GM12878 (cell line): ENCODE measurements around the gene PKHD1. TPM values are rescaled to one million over a fixed set of nuclear protein-coding genes. Genes with fewer than 3 reads are reported as not detected.

Experiments
- ATAC-seq: fragments of 200-7000 bp; cut with Tn5 transposase; 3 replicates; pipeline ENCODE4 v1.9.1; 2020; ENCODE audit warnings: mild to moderate bottlenecking, moderate library complexity
- BruUV-seq: library from RNA; stranded (reverse); fragments of 400-500 nt; replicated peaks from 2 replicates; lab custom pipeline; 2021; lab: Mats Ljungman, UMichigan
- CTCF ChIA-PET: fragments of 300-600 bp; sonication (Branson Sonifier 250); formaldehyde crosslinking; extraction: SDS; loops from one replicate; lab custom pipeline; 2021; ENCODE audit warnings: inconsistent platforms; lab: Yijun Ruan, JAX
- POLR2A ChIA-PET: fragments of 350-600 bp; formaldehyde crosslinking; extraction: SDS; loops from one replicate; lab custom pipeline; 2021; ENCODE audit warnings: inconsistent platforms; lab: Charles Lee
- RAD21 ChIA-PET: fragments of 300-600 bp; sonication (Branson Sonifier 250); formaldehyde crosslinking; loops from one replicate; lab custom pipeline; 2023; ENCODE audit warnings: antibody characterized with exemption; ENCODE audit not compliant: unreplicated experiment; lab: Charles Lee
- SMC1A ChIA-PET: fragments of 300-600 bp; sonication (Branson Sonifier 250); formaldehyde crosslinking; loops from one replicate; lab custom pipeline; 2023; ENCODE audit not compliant: unreplicated experiment, uncharacterized antibody; lab: Charles Lee
- DNase-seq: peaks from one replicate; pipeline ENCODE4 v3.0.0-alpha.2; 2011; ENCODE audit warnings: low read depth, low spot score
- FAIRE-seq: peaks from 3 replicates; lab custom pipeline; 2011; peaks lifted over from hg19 to GRCh38; lab: Jason Lieb, UNC
- H2AFZ ChIP-seq: 2 replicates; pipeline ENCODE4 v1.6.0; 2011; ENCODE audit warnings: low read depth, low read length, control low read depth; ENCODE audit not compliant: control insufficient read depth
- H3K27ac ChIP-seq: 2 replicates; pipeline ENCODE4 v1.5.1; 2011; ENCODE audit warnings: control low read depth; ENCODE audit not compliant: control insufficient read depth, insufficient read depth
- H3K27me3 ChIP-seq, 2 experiments: replicated peaks in 1 of 2; 2 replicates each; pipeline versions ENCODE4 v1.6.0 to v1.6.1; 2011; ENCODE audit warnings: low read length in 1 of 2; ENCODE audit not compliant: control insufficient read depth in 2 of 2, insufficient read depth in 2 of 2
- H3K36me3 ChIP-seq, 2 experiments: 2 replicates each; pipeline ENCODE4 v1.5.1; 2011; ENCODE audit warnings: low read length in 1 of 2; ENCODE audit not compliant: control insufficient read depth in 2 of 2, insufficient read depth in 2 of 2
- H3K4me1 ChIP-seq: 2 replicates; pipeline ENCODE4 v1.6.1; 2011; ENCODE audit warnings: mild to moderate bottlenecking, low read length, moderate library complexity, mixed read lengths; ENCODE audit not compliant: control insufficient read depth, insufficient read depth
- H3K4me2 ChIP-seq: 2 replicates; pipeline ENCODE4 v1.6.0; 2011; ENCODE audit warnings: control low read depth; ENCODE audit not compliant: control insufficient read depth, insufficient read depth
- H3K4me3 ChIP-seq: fragments of 200-600 bp; sonication (generic); 2 replicates; pipeline ENCODE4 v1.5.1; 2016
- H3K79me2 ChIP-seq: 2 replicates; pipeline ENCODE4 v1.6.0; 2011; ENCODE audit warnings: low read length; ENCODE audit not compliant: control insufficient read depth, insufficient read depth
- H3K9ac ChIP-seq: 2 replicates; pipeline ENCODE4 v1.8.0; 2011; ENCODE audit warnings: low read length, control low read depth, mixed read lengths; ENCODE audit not compliant: control insufficient read depth, insufficient read depth
- H3K9me3 ChIP-seq: replicated peaks from 3 replicates; pipeline ENCODE4 v1.5.1; 2011; ENCODE audit warnings: mild to moderate bottlenecking, low read length; ENCODE audit not compliant: control insufficient read depth, insufficient read depth
- H4K20me1 ChIP-seq: 2 replicates; pipeline ENCODE4 v1.6.0; 2011; ENCODE audit not compliant: control insufficient read depth, insufficient read depth
- BCL11A ChIP-seq: IDR thresholded peaks from 2 replicates; pipeline ENCODE4 v1.6.1; 2011; ENCODE audit warnings: low read depth, low read length
- BMI1 ChIP-seq: fragments of 450-650 bp; IDR thresholded peaks from 2 replicates; pipeline ENCODE4 v1.6.1; 2016; ENCODE audit warnings: mild to moderate bottlenecking, moderate library complexity, borderline replicate concordance
- ETV6 ChIP-seq, 2 experiments: fragments of 450-650 bp in 1 of 2; IDR thresholded peaks in 1 of 2; conservative IDR thresholded peaks in 1 of 2; 2 replicates each; pipeline ENCODE4 v1.6.1; 2014; ENCODE audit warnings: antibody characterized with exemption in 1 of 2, borderline replicate concordance in 1 of 2, low read depth in 1 of 2, mild to moderate bottlenecking in 1 of 2, moderate library complexity in 1 of 2
- HCFC1 ChIP-seq: fragments of 150-350 bp; IDR thresholded peaks from 2 replicates; pipeline ENCODE4 v1.6.1; 2014; ENCODE audit warnings: low read length
- IRF4 ChIP-seq: IDR thresholded peaks from 2 replicates; pipeline ENCODE4 v1.6.1; 2011; ENCODE audit warnings: low read depth, low read length
- MTA2 ChIP-seq: fragments of 450-650 bp; IDR thresholded peaks from 2 replicates; pipeline ENCODE4 v1.6.1; 2016; ENCODE audit warnings: low read depth, mild to moderate bottlenecking, moderate library complexity
- NFIC ChIP-seq: IDR thresholded peaks from 2 replicates; pipeline ENCODE4 v1.6.1; 2012; ENCODE audit warnings: low read depth, mild to moderate bottlenecking, inconsistent platforms, low read length, moderate library complexity
- RAD21 ChIP-seq: IDR thresholded peaks from 2 replicates; pipeline ENCODE4 v1.6.1; 2011; ENCODE audit warnings: mild to moderate bottlenecking, low read depth, low read length, moderate library complexity; ENCODE audit not compliant: insufficient read depth
- SPI1 ChIP-seq: IDR thresholded peaks from 2 replicates; pipeline ENCODE4 v1.6.1; 2011; ENCODE audit warnings: low read depth, mild to moderate bottlenecking, low read length, moderate library complexity, borderline replicate concordance; ENCODE audit not compliant: insufficient read depth
- SUZ12 ChIP-seq: fragments of 200-600 bp; sonication (generic); IDR thresholded peaks from one replicate; pipeline ENCODE4 v1.6.1; 2018; ENCODE audit warnings: antibody characterized with exemption, mild to moderate bottlenecking; ENCODE audit not compliant: unreplicated experiment
- YY1 ChIP-seq: IDR thresholded peaks from 2 replicates; pipeline ENCODE4 v1.6.1; 2011; ENCODE audit warnings: low read depth, mild to moderate bottlenecking, low read length
- WGBS: methylation state at CpG from one replicate; pipeline ENCODE4 v1.1.6; 2016; ENCODE audit warnings: low lambda C conversion rate; ENCODE audit not compliant: insufficient replicate concordance, insufficient coverage; ENCODE audit errors: missing lambda C conversion rate; 5-methylcytosine and 5-hydroxymethylcytosine counted together
- in situ Hi-C: fragments of 300-500 bp; cut with MboI; formaldehyde crosslinking; loops from 9 replicates; pipeline ENCODE4 v1.14.3; 2018; ENCODE audit warnings: mixed read lengths
- intact Hi-C: fragments of 100-400 bp; cut with micrococcal nuclease; formaldehyde crosslinking; loops from one replicate; pipeline ENCODE4 v1.14.2; 2022; ENCODE audit not compliant: unreplicated experiment
- polyA plus RNA-seq, 11 experiments: library from polyadenylated mRNA; depleted of rRNA in 4 of 11; unstranded in 6 of 11; stranded (reverse) in 5 of 11; fragments of >200 nt; fragmentation: Nextera tagmentation in 4 of 11; fragmentation: Illumina TruSeq in 1 of 11; extraction: Ambion mirVana in 4 of 11; extraction: Trizol in 1 of 11; gene quantifications; 1 replicate in 1 of 11; 2 replicates in 10 of 11; pipeline versions ENCODE4 v1.2.1 to v1.2.3, GENCODE V29; 2011 to 2016; ENCODE audit warnings: inconsistent platforms in 2 of 11, missing spikeins in 2 of 11, low read depth in 1 of 11
- total RNA-seq, 4 experiments: library from RNA; depleted of rRNA in 3 of 4; stranded (reverse); fragments of >200 nt in 3 of 4; fragmentation: Illumina TruSeq in 1 of 4; extraction: Trizol in 1 of 4; gene quantifications; 2 replicates each; pipeline versions ENCODE4 v1.2.1 to v1.2.3, GENCODE V29; 2013 to 2021
- TF ChIP-seq, protein P1 (sequence below): IDR thresholded peaks from 2 replicates; pipeline ENCODE4 v1.6.1; 2011; ENCODE audit warnings: low read depth, mild to moderate bottlenecking, low read length, moderate library complexity, borderline replicate concordance; ENCODE audit errors: extremely low read depth
- TF ChIP-seq, protein P2 (sequence below): IDR thresholded peaks from 2 replicates; pipeline ENCODE4 v1.6.1; 2012; ENCODE audit warnings: low read depth, low read length, improper control_type of control experiment
- TF ChIP-seq, protein P3 (sequence below): fragments of 450-650 bp; IDR thresholded peaks from 2 replicates; pipeline ENCODE4 v1.6.1; 2017; ENCODE audit warnings: low read depth, mild to moderate bottlenecking, moderate library complexity

PKHD1 gene
- total and polyA plus RNA-seq, 10 of the 15 experiments (the other 5 are each of a cell fraction or from before 2014, with no cell fraction given) = under 0.01 to 0.90 (median 0.02) TPM; not detected in 1

DNA sequence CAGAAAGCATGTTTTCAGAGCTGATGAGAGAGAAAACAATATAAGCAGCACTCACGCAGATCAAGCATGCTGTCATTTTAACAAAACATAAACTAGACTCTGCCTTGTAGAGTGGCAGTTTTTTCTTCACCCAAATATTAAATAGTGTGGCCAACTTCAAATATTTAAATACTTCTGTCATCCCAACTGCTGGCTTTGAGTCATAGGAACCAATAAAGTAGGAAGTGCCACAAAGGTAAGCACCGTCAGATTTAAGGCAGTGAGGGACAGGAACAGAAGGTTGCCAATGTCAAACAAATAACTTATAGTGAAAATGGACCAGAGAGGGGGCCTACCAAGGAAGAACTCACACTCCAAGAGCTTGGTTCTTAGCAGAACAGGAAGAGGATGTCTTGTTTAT lies 222.2 kb downstream of the PKHD1 start:
- SMC1A ChIA-PET = interaction anchor here (0.7 to 2.3 kb wide), 10 partner anchors 8 to 97 kb away, joined by 3 to 7 read pairs (median 4); no protein-coding TSS in a partner anchor
- Histone ChIP-seq H3K27ac (no peak overlapping the region), H3K79me2 (no peaks in the 10 kb centered on the region)
- TF ChIP-seq RAD21 (no peak), IRF4 (no peak), HCFC1 (no peak), SPI1 (no peak)
- TF ChIP-seq, protein P1, sequence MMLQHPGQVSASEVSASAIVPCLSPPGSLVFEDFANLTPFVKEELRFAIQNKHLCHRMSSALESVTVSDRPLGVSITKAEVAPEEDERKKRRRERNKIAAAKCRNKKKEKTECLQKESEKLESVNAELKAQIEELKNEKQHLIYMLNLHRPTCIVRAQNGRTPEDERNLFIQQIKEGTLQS = no peak
- TF ChIP-seq, all 136 proteins: peak for 0
- CTCF ChIA-PET = interaction anchor here (0.6 to 1.5 kb wide), 5 partner anchors 10 to 1760 kb away, joined by 3 to 5 read pairs (median 3); no protein-coding TSS in a partner anchor
- no peak for FAIRE-seq
- intact Hi-C loops (no loop called here), in situ Hi-C loops (no loop called here)
- BruUV-seq = no TSS peak
- Histone ChIP-seq H3K9ac (no peak overlapping the region), H3K4me1 (no peaks in the 10 kb centered on the region), H4K20me1 (no peaks in the 10 kb centered on the region), H3K4me2 (no peak overlapping the region), H3K36me3 (no peaks in the 10 kb centered on the region), H3K9me3 (no peaks in the 10 kb centered on the region), H3K27me3 (peaks cover 0 to 7% of the 10 kb centered on the region in 2 experiments; a peak in 1 of 4 replicates), H3K4me3 (no peak overlapping the region), H2AFZ (no peak overlapping the region)
- POLR2A ChIA-PET = no interaction called here
- no peak for DNase-seq
- RAD21 ChIA-PET = no interaction called here
- WGBS = 18% methylated on average over 2 of the region's 2 CpGs
- no peak for ATAC-seq

DNA sequence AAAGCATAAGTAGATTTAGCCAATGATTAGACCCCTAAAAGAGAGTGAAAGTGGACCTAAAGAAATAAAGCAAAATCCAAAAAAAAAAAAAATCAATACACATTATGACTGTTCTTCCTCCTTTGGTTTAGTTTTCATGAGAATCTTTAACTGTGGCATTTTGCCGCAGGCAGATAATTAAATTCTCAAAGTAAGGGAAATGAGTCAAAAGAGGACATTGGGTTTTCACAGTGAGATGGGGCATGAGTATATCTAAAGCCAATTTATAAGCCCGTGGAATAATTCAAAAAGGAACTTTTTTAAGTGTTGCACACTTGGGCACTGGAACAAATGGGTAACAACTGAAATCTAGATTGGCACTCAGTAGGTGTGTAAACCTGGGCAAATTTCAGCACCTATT lies 230.3 kb downstream of the PKHD1 start:
- Histone ChIP-seq H3K79me2 (no peaks in the 10 kb centered on the region), H3K9me3 (no peaks in the 10 kb centered on the region), H3K4me1 (no peaks in the 10 kb centered on the region), H3K9ac (no peak overlapping the region), H3K27me3 (no peaks in the 10 kb centered on the region; a peak in 1 of 4 replicates), H4K20me1 (no peaks in the 10 kb centered on the region), H3K27ac (no peak overlapping the region), H2AFZ (no peak overlapping the region), H3K36me3 (no peaks in the 10 kb centered on the region), H3K4me3 (no peak overlapping the region), H3K4me2 (no peak overlapping the region)
- no peak for TF ChIP-seq SUZ12
- TF ChIP-seq, protein P2, sequence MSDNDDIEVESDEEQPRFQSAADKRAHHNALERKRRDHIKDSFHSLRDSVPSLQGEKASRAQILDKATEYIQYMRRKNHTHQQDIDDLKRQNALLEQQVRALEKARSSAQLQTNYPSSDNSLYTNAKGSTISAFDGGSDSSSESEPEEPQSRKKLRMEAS = no peak
- TF ChIP-seq, protein P3, sequence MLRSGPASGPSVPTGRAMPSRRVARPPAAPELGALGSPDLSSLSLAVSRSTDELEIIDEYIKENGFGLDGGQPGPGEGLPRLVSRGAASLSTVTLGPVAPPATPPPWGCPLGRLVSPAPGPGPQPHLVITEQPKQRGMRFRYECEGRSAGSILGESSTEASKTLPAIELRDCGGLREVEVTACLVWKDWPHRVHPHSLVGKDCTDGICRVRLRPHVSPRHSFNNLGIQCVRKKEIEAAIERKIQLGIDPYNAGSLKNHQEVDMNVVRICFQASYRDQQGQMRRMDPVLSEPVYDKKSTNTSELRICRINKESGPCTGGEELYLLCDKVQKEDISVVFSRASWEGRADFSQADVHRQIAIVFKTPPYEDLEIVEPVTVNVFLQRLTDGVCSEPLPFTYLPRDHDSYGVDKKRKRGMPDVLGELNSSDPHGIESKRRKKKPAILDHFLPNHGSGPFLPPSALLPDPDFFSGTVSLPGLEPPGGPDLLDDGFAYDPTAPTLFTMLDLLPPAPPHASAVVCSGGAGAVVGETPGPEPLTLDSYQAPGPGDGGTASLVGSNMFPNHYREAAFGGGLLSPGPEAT = no peak
- TF ChIP-seq YY1 = no peak
- TF ChIP-seq MTA2 = 0 out of 2 replicates have a peak, but pooled peaks have one; percentile 46
- TF ChIP-seq NFIC = no peak
- TF ChIP-seq ETV6 (conservative IDR thresholded peaks at IDR 0.05 in 1 of 2, IDR thresholded peaks at IDR 0.05 in 1 of 2; ENCODE audit: borderline replicate concordance in 1 of 2, low read depth in 1 of 2) = no peak
- no peak for TF ChIP-seq BMI1
- TF ChIP-seq BCL11A = 0 out of 2 replicates have a peak, but pooled peaks have one; percentile 30
- ATAC-seq (peak; percentile 55), FAIRE-seq (no peak), DNase-seq (no peak)
- ChIA-PET CTCF (no interaction called here), RAD21 (no interaction called here), POLR2A (no interaction called here), SMC1A (no interaction called here)
- no TSS peak for BruUV-seq
- intact Hi-C loops (loop anchor here (10.0 kb wide), 1 partner anchor 292 kb away; no protein-coding TSS in a partner anchor), in situ Hi-C loops (loop anchor here (5.0 to 10.0 kb wide), 3 partner anchors 105 to 378 kb away; no protein-coding TSS in a partner anchor)
- 16% methylated on average over 2 of the region's 2 CpGs for whole genome bisulfite sequencing
